Glutamatergic neuron (in vitro differentiated cells): ENCODE measurements around the gene PML. TPM values are rescaled to one million over a fixed set of nuclear protein-coding genes. Genes with fewer than 3 reads are reported as not detected.

Source experiments
- DNase-seq: peaks from one replicate; pipeline ENCODE4 v3.0.0; 2022
- H3K27ac Mint-ChIP-seq: one replicate; pipeline ENCODE4 v1.8.0; 2020; ENCODE audit warnings: mild to moderate bottlenecking, mixed read lengths, inconsistent platforms; ENCODE audit not compliant: unreplicated experiment
- H3K27me3 Mint-ChIP-seq: one replicate; pipeline ENCODE4 v1.8.0; 2020; ENCODE audit warnings: mild to moderate bottlenecking, moderate library complexity, mixed read lengths, inconsistent platforms; ENCODE audit not compliant: unreplicated experiment
- H3K36me3 Mint-ChIP-seq: one replicate; pipeline ENCODE4 v1.8.0; 2020; ENCODE audit warnings: mild to moderate bottlenecking, mixed read lengths, inconsistent platforms; ENCODE audit not compliant: unreplicated experiment
- H3K4me1 Mint-ChIP-seq: one replicate; pipeline ENCODE4 v1.8.0; 2020; ENCODE audit warnings: mild to moderate bottlenecking, low read depth, mixed read lengths, inconsistent platforms; ENCODE audit not compliant: unreplicated experiment
- H3K4me3 Mint-ChIP-seq: one replicate; pipeline ENCODE4 v1.8.0; 2020; ENCODE audit warnings: mild to moderate bottlenecking, mixed read lengths, inconsistent platforms; ENCODE audit not compliant: unreplicated experiment
- H3K9me3 Mint-ChIP-seq: one replicate; pipeline ENCODE4 v1.8.0; 2020; ENCODE audit warnings: mild to moderate bottlenecking, moderate library complexity, mixed read lengths, inconsistent platforms; ENCODE audit not compliant: unreplicated experiment
- CTCF ChIP-seq: fragments of 200-600 bp; sonication (generic); IDR thresholded peaks from one replicate; pipeline ENCODE4 v1.5.0; 2021; ENCODE audit not compliant: partially characterized antibody, unreplicated experiment
- total RNA-seq: library from RNA; stranded (reverse); fragmentation: NEBNext Ultra II Directional; extraction: Animal tissue kit (Norgen Biotek cat#: 25700); gene quantifications from one replicate; pipeline ENCODE4 v1.2.1, GENCODE V29; 2021; ENCODE audit not compliant: unreplicated experiment

The PML gene
- total RNA-seq, 1 donor from 2014 or later = 27.6 TPM

- DNase-seq = no peak
- H3K9me3 Mint-ChIP-seq = peaks cover 1% of the 10 kb centered on the region
- peaks cover 7% of the 10 kb centered on the region for H3K27me3 Mint-ChIP-seq
- peaks cover 8% of the 10 kb centered on the region for H3K4me1 Mint-ChIP-seq
- H3K36me3 Mint-ChIP-seq = no peaks in the 10 kb centered on the region
- TF ChIP-seq CTCF = no peak
- no peak overlapping the region for H3K27ac Mint-ChIP-seq
- peak overlapping the region; percentile 87 for H3K4me3 Mint-ChIP-seq
Observed at GRCh38 chr15:73991260-73991659, 3.3 kb upstream of the PML start.

GRCh38 chr15:73991726-73992593 is 2.6 kb upstream of the PML start, which contains the start of gene STOML1:
Gene STOML1, minus strand, starts transcription at chr15:73992295. Its CDS starts 72 bp downstream, at chr15:73992223.
- Mint-ChIP-seq H3K27ac (no peak within 1 kb of the TSS), H3K27me3 (peaks cover 7% of the 10 kb centered on the region), H3K4me3 (peak within 1 kb of the TSS; percentile 87), H3K9me3 (peaks cover 1% of the 10 kb centered on the region), H3K4me1 (peaks cover 8% of the 10 kb centered on the region), H3K36me3 (no peaks in the 10 kb centered on the region)
- TF ChIP-seq CTCF = peak; percentile 81
- peak; percentile 98 for DNase-seq

GRCh38 chr15:73992594-73992898 is 2.0 kb upstream of the PML start:
- peaks cover 5% of the 10 kb centered on the region for H3K27me3 Mint-ChIP-seq
- no peaks in the 10 kb centered on the region for H3K36me3 Mint-ChIP-seq
- H3K4me1 Mint-ChIP-seq = peaks cover 8% of the 10 kb centered on the region
- no peak overlapping the region for H3K27ac Mint-ChIP-seq
- no peak for DNase-seq
- no peak for TF ChIP-seq CTCF
- H3K4me3 Mint-ChIP-seq = peak overlapping the region; percentile 55
- peaks cover 1% of the 10 kb centered on the region for H3K9me3 Mint-ChIP-seq

GRCh38 chr15:73993211-73993994 is 1.1 kb upstream of the PML start:
- H3K27me3 Mint-ChIP-seq = peaks cover 5% of the 10 kb centered on the region
- H3K9me3 Mint-ChIP-seq = peaks cover 1% of the 10 kb centered on the region
- no peaks in the 10 kb centered on the region for H3K36me3 Mint-ChIP-seq
- no peak for TF ChIP-seq CTCF
- H3K4me3 Mint-ChIP-seq = peak overlapping the region; percentile 98
- H3K27ac Mint-ChIP-seq = peak overlapping the region; percentile 95
- H3K4me1 Mint-ChIP-seq = peaks cover 8% of the 10 kb centered on the region
- DNase-seq = no peak
